HEK293 (cell line): Measurements from ENCODE around the gene CEP44.

Experiments
- ZNF654 ChIP-seq: fragments of 450-650 bp; formaldehyde crosslinking; IDR thresholded peaks from 2 replicates; pipeline ENCODE4 v1.5.1; 2016; ENCODE audit warnings: low read depth, missing biosample characterization, missing genetic modification characterization
- TF ChIP-seq, protein P1 (sequence below): fragments of 450-650 bp; formaldehyde crosslinking; IDR thresholded peaks from 2 replicates; pipeline ENCODE4 v1.5.1; 2016; ENCODE audit warnings: missing biosample characterization, missing genetic modification characterization

GRCh38 chr4:174263445-174263736 is 20.3 kb upstream of the CEP44 start:
- TF ChIP-seq ZNF654 (tag by site-specific recombination) = no peak
- TF ChIP-seq, protein P1, sequence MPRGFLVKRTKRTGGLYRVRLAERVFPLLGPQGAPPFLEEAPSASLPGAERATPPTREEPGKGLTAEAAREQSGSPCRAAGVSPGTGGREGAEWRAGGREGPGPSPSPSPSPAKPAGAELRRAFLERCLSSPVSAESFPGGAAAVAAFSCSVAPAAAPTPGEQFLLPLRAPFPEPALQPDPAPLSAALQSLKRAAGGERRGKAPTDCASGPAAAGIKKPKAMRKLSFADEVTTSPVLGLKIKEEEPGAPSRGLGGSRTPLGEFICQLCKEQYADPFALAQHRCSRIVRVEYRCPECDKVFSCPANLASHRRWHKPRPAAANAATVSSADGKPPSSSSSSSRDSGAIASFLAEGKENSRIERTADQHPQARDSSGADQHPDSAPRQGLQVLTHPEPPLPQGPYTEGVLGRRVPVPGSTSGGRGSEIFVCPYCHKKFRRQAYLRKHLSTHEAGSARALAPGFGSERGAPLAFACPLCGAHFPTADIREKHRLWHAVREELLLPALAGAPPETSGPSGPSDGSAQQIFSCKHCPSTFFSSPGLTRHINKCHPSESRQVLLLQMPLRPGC (tag by site-specific recombination) = no peak
